IMR-90 (cell line): ENCODE data around the gene EBF4.

ENCODE experiments used
- BHLHE40 ChIP-seq: fragments of 150-350 bp; IDR thresholded peaks from 2 replicates; pipeline ENCODE4 v1.6.1; 2016; ENCODE audit warnings: mild to moderate bottlenecking, low read depth, low read length
- CHD1 ChIP-seq: IDR thresholded peaks from 2 replicates; pipeline ENCODE4 v1.6.1; 2012; ENCODE audit warnings: low read depth, low read length, improper control_type of control experiment
- CTCF ChIP-seq: conservative IDR thresholded peaks from 2 replicates; pipeline ENCODE4 v1.5.1; 2012; ENCODE audit warnings: mild to moderate bottlenecking, low read depth, low read length, improper control_type of control experiment
- FOS ChIP-seq: fragments of 150-350 bp; IDR thresholded peaks from 2 replicates; pipeline ENCODE4 v1.6.1; 2016; ENCODE audit warnings: low read depth, low read length
- MAFK ChIP-seq: IDR thresholded peaks from 2 replicates; pipeline ENCODE4 v1.6.1; 2012; ENCODE audit warnings: low read depth, low read length, improper control_type of control experiment
- MXI1 ChIP-seq: IDR thresholded peaks from 2 replicates; pipeline ENCODE4 v1.6.1; 2012; ENCODE audit warnings: low read depth, mild to moderate bottlenecking, low read length, moderate library complexity, borderline replicate concordance
- POLR2A ChIP-seq: IDR thresholded peaks from 2 replicates; pipeline ENCODE4 v1.6.1; 2012; ENCODE audit warnings: mild to moderate bottlenecking, low read depth, low read length
- RAD21 ChIP-seq: IDR thresholded peaks from 2 replicates; pipeline ENCODE4 v1.6.1; 2012; ENCODE audit warnings: low read length, improper control_type of control experiment
- RCOR1 ChIP-seq: IDR thresholded peaks from 2 replicates; pipeline ENCODE4 v1.6.1; 2012; ENCODE audit warnings: mild to moderate bottlenecking, low read length, improper control_type of control experiment; ENCODE audit not compliant: insufficient replicate concordance
- TF ChIP-seq, protein P1 (sequence below): fragments of 150-350 bp; IDR thresholded peaks from 2 replicates; pipeline ENCODE4 v1.6.1; 2017; ENCODE audit warnings: mild to moderate bottlenecking, antibody characterized with exemption, low read length, low read depth
- TF ChIP-seq, protein P2 (sequence below): fragments of 150-350 bp; IDR thresholded peaks from 2 replicates; pipeline ENCODE4 v1.6.1; 2016; ENCODE audit warnings: low read depth, mild to moderate bottlenecking, low read length, moderate library complexity, borderline replicate concordance

DNA sequence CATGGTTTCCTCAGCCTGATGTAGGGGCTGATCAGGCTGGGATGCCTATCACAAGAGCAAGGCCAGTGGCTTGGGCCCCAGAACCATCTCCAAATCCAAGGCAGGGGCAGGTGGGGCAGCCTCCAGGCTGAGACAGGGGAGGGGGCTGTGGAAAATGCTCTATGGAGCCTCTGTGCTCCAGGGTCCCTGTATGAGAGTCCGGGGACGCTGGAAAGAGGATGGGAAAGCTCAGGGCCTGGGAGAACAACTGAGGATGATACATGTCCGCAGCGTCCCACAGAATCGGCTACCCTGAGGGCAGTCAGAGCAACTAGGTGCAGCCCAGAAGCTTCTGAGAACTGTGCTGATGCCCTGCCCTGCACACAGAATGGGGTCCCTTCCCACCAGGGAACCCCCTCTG lies 64.4 kb downstream of the EBF4 start:
- TF ChIP-seq POLR2A (no peak), CTCF (no peak), MAFK (no peak), RAD21 (no peak), CHD1 (no peak), BHLHE40 (no peak), MXI1 (no peak), RCOR1 (no peak), FOS (no peak)
- TF ChIP-seq, protein P1, sequence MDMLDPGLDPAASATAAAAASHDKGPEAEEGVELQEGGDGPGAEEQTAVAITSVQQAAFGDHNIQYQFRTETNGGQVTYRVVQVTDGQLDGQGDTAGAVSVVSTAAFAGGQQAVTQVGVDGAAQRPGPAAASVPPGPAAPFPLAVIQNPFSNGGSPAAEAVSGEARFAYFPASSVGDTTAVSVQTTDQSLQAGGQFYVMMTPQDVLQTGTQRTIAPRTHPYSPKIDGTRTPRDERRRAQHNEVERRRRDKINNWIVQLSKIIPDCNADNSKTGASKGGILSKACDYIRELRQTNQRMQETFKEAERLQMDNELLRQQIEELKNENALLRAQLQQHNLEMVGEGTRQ, result no peak
- TF ChIP-seq, protein P2, sequence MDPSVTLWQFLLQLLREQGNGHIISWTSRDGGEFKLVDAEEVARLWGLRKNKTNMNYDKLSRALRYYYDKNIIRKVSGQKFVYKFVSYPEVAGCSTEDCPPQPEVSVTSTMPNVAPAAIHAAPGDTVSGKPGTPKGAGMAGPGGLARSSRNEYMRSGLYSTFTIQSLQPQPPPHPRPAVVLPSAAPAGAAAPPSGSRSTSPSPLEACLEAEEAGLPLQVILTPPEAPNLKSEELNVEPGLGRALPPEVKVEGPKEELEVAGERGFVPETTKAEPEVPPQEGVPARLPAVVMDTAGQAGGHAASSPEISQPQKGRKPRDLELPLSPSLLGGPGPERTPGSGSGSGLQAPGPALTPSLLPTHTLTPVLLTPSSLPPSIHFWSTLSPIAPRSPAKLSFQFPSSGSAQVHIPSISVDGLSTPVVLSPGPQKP, result no peak
